NCI-H1930 (cell line): ENCODE results near the gene CADM2.

Experiments used
- DNase-seq, 2 experiments: peaks; one replicate each; lab custom pipeline; 2025; lab: John Stamatoyannopoulos, UW

Gene CADM2

GRCh38 chr3:85800676-85801075 lies 841.9 kb downstream of the CADM2 start:
- DNase-seq = no peak

- DNase-seq = no peak
Measured at GRCh38 chr3:85801955-85802354, 843.2 kb downstream of the CADM2 start.

GRCh38 chr3:85808755-85809154 lies 850.0 kb downstream of the CADM2 start:
- DNase-seq = no peak

- no peak for DNase-seq
Measured at GRCh38 chr3:85821130-85821756, 862.5 kb downstream of the CADM2 start.

- no peak for DNase-seq
Measured at GRCh38 chr3:85835857-85836440, 877.2 kb downstream of the CADM2 start.

GRCh38 chr3:85837402-85837801 lies 878.6 kb downstream of the CADM2 start:
- no peak for DNase-seq

- peak in 1 of 2 experiments; percentile 1 for DNase-seq
Measured at GRCh38 chr3:85838921-85839320, 880.1 kb downstream of the CADM2 start.

GRCh38 chr3:85842081-85842480 lies 883.3 kb downstream of the CADM2 start:
- no peak for DNase-seq

GRCh38 chr3:85846940-85847339 lies 888.2 kb downstream of the CADM2 start:
- no peak for DNase-seq

- DNase-seq = no peak
Measured at GRCh38 chr3:85851071-85851470, 892.3 kb downstream of the CADM2 start.

GRCh38 chr3:85853805-85854204 lies 895.0 kb downstream of the CADM2 start:
- no peak for DNase-seq

- DNase-seq = no peak
Measured at GRCh38 chr3:85862893-85863455, 904.2 kb downstream of the CADM2 start.

- no peak for DNase-seq
Measured at GRCh38 chr3:85864896-85865295, 906.1 kb downstream of the CADM2 start.

GRCh38 chr3:85867072-85867471 lies 908.3 kb downstream of the CADM2 start:
- DNase-seq = no peak

GRCh38 chr3:85875589-85875988 lies 916.8 kb downstream of the CADM2 start:
- no peak for DNase-seq

GRCh38 chr3:85877631-85878030 lies 918.8 kb downstream of the CADM2 start:
- no peak for DNase-seq

- no peak for DNase-seq
Measured at GRCh38 chr3:85881833-85882393, 923.1 kb downstream of the CADM2 start.

GRCh38 chr3:85890043-85890555 lies 931.3 kb downstream of the CADM2 start:
- DNase-seq = no peak

- DNase-seq = no peak
Measured at GRCh38 chr3:85903434-85903833, 944.6 kb downstream of the CADM2 start.

- no peak for DNase-seq
Measured at GRCh38 chr3:85912980-85913379, 954.2 kb downstream of the CADM2 start.

GRCh38 chr3:85922374-85922773 lies 963.6 kb downstream of the CADM2 start:
- DNase-seq = no peak

GRCh38 chr3:85930718-85931117 lies 971.9 kb downstream of the CADM2 start:
- DNase-seq = no peak

- no peak for DNase-seq
Measured at GRCh38 chr3:85933326-85933725, 974.5 kb downstream of the CADM2 start.
